SK-N-SH treated with all-trans-retinoic acid at 6 μM for 48 hours (cell line): ENCODE measurements around the gene FGL2.

ENCODE experiments used
- ATAC-seq: fragments of 200-7000 bp; cut with Tn5 transposase; 3 replicates; pipeline ENCODE4 v1.9.1; 2020; ENCODE audit warnings: mild to moderate bottlenecking, moderate library complexity
- ARNTL ChIP-seq: fragments of 450-650 bp; formaldehyde crosslinking; IDR thresholded peaks from 2 replicates; pipeline ENCODE4 v1.5.0; 2020; ENCODE audit warnings: low read depth, mild to moderate bottlenecking, moderate library complexity, borderline replicate concordance
- BACH2 ChIP-seq: fragments of 250-450 bp; sonication (Bioruptor Pico); IDR thresholded peaks from 2 replicates; pipeline ENCODE4 v1.9.0; 2021; ENCODE audit warnings: mild to moderate bottlenecking, borderline replicate concordance
- CREB5 ChIP-seq: fragments of 250-450 bp; sonication (Bioruptor Pico); IDR thresholded peaks from 2 replicates; pipeline ENCODE4 v1.5.1; 2020; ENCODE audit warnings: low read depth, mild to moderate bottlenecking, moderate library complexity
- CSDC2 ChIP-seq: fragments of 250-450 bp; sonication (Bioruptor Pico); IDR thresholded peaks from 2 replicates; pipeline ENCODE4 v1.5.0; 2020; ENCODE audit warnings: mild to moderate bottlenecking, moderate library complexity
- CSRNP3 ChIP-seq: fragments of 250-450 bp; sonication (Bioruptor Pico); IDR thresholded peaks from 2 replicates; pipeline ENCODE4 v1.5.1; 2021; ENCODE audit warnings: mild to moderate bottlenecking, moderate library complexity
- ESRRG ChIP-seq: fragments of 250-450 bp; sonication (Bioruptor Pico); IDR thresholded peaks from 2 replicates; pipeline ENCODE4 v1.6.1; 2021; ENCODE audit warnings: mild to moderate bottlenecking
- GLIS3 ChIP-seq: fragments of 250-450 bp; sonication (Bioruptor Pico); IDR thresholded peaks from 2 replicates; pipeline ENCODE4 v1.5.0; 2020; ENCODE audit warnings: mild to moderate bottlenecking, moderate library complexity
- ISL1 ChIP-seq: fragments of 250-450 bp; sonication (Bioruptor Pico); IDR thresholded peaks from 2 replicates; pipeline ENCODE4 v2.1.2; 2022; ENCODE audit warnings: mild to moderate bottlenecking, moderate library complexity
- OSR1 ChIP-seq: fragments of 250-450 bp; sonication (Bioruptor Pico); IDR thresholded peaks from 2 replicates; pipeline ENCODE4 v1.8.0; 2022; ENCODE audit warnings: moderate library complexity, mild to moderate bottlenecking, inconsistent platforms
- PATZ1 ChIP-seq: fragments of 250-450 bp; sonication (Bioruptor Pico); IDR thresholded peaks from 2 replicates; pipeline ENCODE4 v1.8.0; 2020; ENCODE audit warnings: mild to moderate bottlenecking, moderate library complexity, borderline replicate concordance
- POU6F1 ChIP-seq: fragments of 250-450 bp; sonication (Bioruptor Pico); IDR thresholded peaks from 2 replicates; pipeline ENCODE4 v1.8.0; 2021; ENCODE audit warnings: low read depth, mild to moderate bottlenecking, moderate library complexity, borderline replicate concordance
- PPARA ChIP-seq: fragments of 250-450 bp; sonication (Bioruptor Pico); IDR thresholded peaks from 2 replicates; pipeline ENCODE4 v1.5.0; 2020; ENCODE audit warnings: mild to moderate bottlenecking, borderline replicate concordance
- RARB ChIP-seq: fragments of 250-450 bp; sonication (Bioruptor Pico); IDR thresholded peaks from 2 replicates; pipeline ENCODE4 v1.8.0; 2021; ENCODE audit warnings: mild to moderate bottlenecking, moderate library complexity
- SNAI2 ChIP-seq: fragments of 250-450 bp; sonication (Bioruptor Pico); IDR thresholded peaks from 2 replicates; pipeline ENCODE4 v1.5.0; 2020; ENCODE audit warnings: mild to moderate bottlenecking, moderate library complexity
- TCF4 ChIP-seq: fragments of 250-450 bp; sonication (Bioruptor Pico); IDR thresholded peaks from 2 replicates; pipeline ENCODE4 v1.8.0; 2021; ENCODE audit warnings: mild to moderate bottlenecking, moderate library complexity, borderline replicate concordance
- TOX ChIP-seq: fragments of 250-450 bp; sonication (Bioruptor Pico); IDR thresholded peaks from 2 replicates; pipeline ENCODE4 v1.8.0; 2021; ENCODE audit warnings: mild to moderate bottlenecking, moderate library complexity, borderline replicate concordance
- TSHZ2 ChIP-seq: fragments of 250-450 bp; sonication (Bioruptor Pico); IDR thresholded peaks from 2 replicates; pipeline ENCODE4 v1.5.0; 2020; ENCODE audit warnings: mild to moderate bottlenecking, moderate library complexity
- ZC3H10 ChIP-seq: fragments of 250-450 bp; sonication (Bioruptor Pico); IDR thresholded peaks from 2 replicates; pipeline ENCODE4 v1.5.1; 2021; ENCODE audit warnings: mild to moderate bottlenecking, moderate library complexity
- ZFP3 ChIP-seq: fragments of 250-450 bp; sonication (Bioruptor Pico); IDR thresholded peaks from 2 replicates; pipeline ENCODE4 v1.5.0; 2020; ENCODE audit warnings: mild to moderate bottlenecking, moderate library complexity
- ZFP30 ChIP-seq: fragments of 450-650 bp; formaldehyde crosslinking; IDR thresholded peaks from 2 replicates; pipeline ENCODE4 v1.5.0; 2022; ENCODE audit warnings: mild to moderate bottlenecking, moderate library complexity
- ZNF565 ChIP-seq: fragments of 450-650 bp; formaldehyde crosslinking; conservative IDR thresholded peaks from 2 replicates; pipeline ENCODE4 v1.5.0; 2020; ENCODE audit warnings: low read depth, mild to moderate bottlenecking, moderate library complexity
- ZNF70 ChIP-seq: fragments of 450-650 bp; formaldehyde crosslinking; IDR thresholded peaks from 2 replicates; pipeline ENCODE4 v1.5.0; 2020; ENCODE audit warnings: mild to moderate bottlenecking, moderate library complexity
- ZNF8 ChIP-seq: fragments of 450-650 bp; formaldehyde crosslinking; IDR thresholded peaks from 2 replicates; pipeline ENCODE4 v1.5.0; 2020; ENCODE audit warnings: mild to moderate bottlenecking, moderate library complexity

FGL2 gene

GRCh38 chr7:77199013-77199966 lies at the start of gene FGL2:
FGL2 (minus strand) TSS chr7:77199819; CDS start chr7:77199793, 26 bp downstream.
- TF ChIP-seq ZNF565 (CRISPR knock-in tag) (no peak), TCF4 (no peak), POU6F1 (CRISPR knock-in tag) (no peak), ARNTL (CRISPR knock-in tag) (no peak), ZC3H10 (no peak), TOX (CRISPR knock-in tag) (no peak), ZNF70 (CRISPR knock-in tag) (no peak), ISL1 (CRISPR knock-in tag) (no peak)
- no peak for ATAC-seq

- no peak for ATAC-seq
- no peak for TF ChIP-seq GLIS3
- TF ChIP-seq SNAI2, result no peak
- TF ChIP-seq POU6F1 (CRISPR knock-in tag), result no peak
Observed at GRCh38 chr7:77248154-77248553, 48.5 kb upstream of the FGL2 start.

GRCh38 chr7:77247206-77247850 lies 47.7 kb upstream of the FGL2 start:
- peak; percentile 95 for ATAC-seq

More at GRCh38 chr7:77247206-77247850, 47.7 kb upstream of the FGL2 start:
- TF ChIP-seq TOX (CRISPR knock-in tag) (no peak), GLIS3 (no peak), CSDC2 (CRISPR knock-in tag) (no peak), OSR1 (no peak), ZNF70 (CRISPR knock-in tag) (no peak), POU6F1 (CRISPR knock-in tag) (no peak), BACH2 (CRISPR knock-in tag) (no peak), ZFP3 (CRISPR knock-in tag) (no peak), ZFP30 (CRISPR knock-in tag) (no peak), PPARA (no peak), ZNF8 (no peak), TCF4 (no peak), PATZ1 (CRISPR knock-in tag) (no peak), TSHZ2 (CRISPR knock-in tag) (no peak), ESRRG (CRISPR knock-in tag) (no peak), SNAI2 (no peak), CREB5 (no peak), CSRNP3 (no peak), RARB (CRISPR knock-in tag) (no peak), ZC3H10 (no peak)
